ENCODE results near the gene DDR2.
A peak's percentile ranks its signal among the peaks of the same experiment; 100 is the strongest.
"Not testable (repeated sequence)": the region's sequence is repeated elsewhere in the genome, so short reads cannot be mapped to it uniquely, and the experiment has no call there.

The DDR2 gene

GRCh38 chr1:162727493-162727892 lies 95.2 kb downstream of the DDR2 start:
- not testable (repeated sequence) for H3K4me3 ChIP-seq (ENCODE audit: low read depth in 1 of 2, low read length in 2 of 2); H3K27me3 ChIP-seq (ENCODE audit: control insufficient read depth in 1 of 2, insufficient read depth in 2 of 2, low read length in 2 of 2); H3K9ac ChIP-seq (ENCODE audit: low read length); H3K27ac ChIP-seq (ENCODE audit: low read depth, low read length); H3K9me3 ChIP-seq (ENCODE audit: low read length); H3K36me3 ChIP-seq (ENCODE audit: insufficient read depth, low read length)
- H3K4me1 ChIP-seq (ENCODE audit: insufficient read depth, low read length) = peaks cover 37% of the 10 kb centered on the region

- Histone ChIP-seq H3K9me3 (ENCODE audit: low read length) (no peaks in the 10 kb centered on the region), H3K4me3 (ENCODE audit: low read depth in 1 of 2, low read length in 2 of 2) (no peak overlapping the region), H3K27me3 (ENCODE audit: control insufficient read depth in 1 of 2, insufficient read depth in 2 of 2, low read length in 2 of 2) (no peaks in the 10 kb centered on the region), H3K4me1 (ENCODE audit: insufficient read depth, low read length) (peaks cover 38% of the 10 kb centered on the region), H3K36me3 (ENCODE audit: insufficient read depth, low read length) (no peaks in the 10 kb centered on the region), H3K9ac (ENCODE audit: low read length) (no peak overlapping the region), H3K27ac (ENCODE audit: low read depth, low read length) (no peak overlapping the region)
These were observed 96.3 kb downstream of the DDR2 start for GRCh38 chr1:162728573-162728972.

DNA sequence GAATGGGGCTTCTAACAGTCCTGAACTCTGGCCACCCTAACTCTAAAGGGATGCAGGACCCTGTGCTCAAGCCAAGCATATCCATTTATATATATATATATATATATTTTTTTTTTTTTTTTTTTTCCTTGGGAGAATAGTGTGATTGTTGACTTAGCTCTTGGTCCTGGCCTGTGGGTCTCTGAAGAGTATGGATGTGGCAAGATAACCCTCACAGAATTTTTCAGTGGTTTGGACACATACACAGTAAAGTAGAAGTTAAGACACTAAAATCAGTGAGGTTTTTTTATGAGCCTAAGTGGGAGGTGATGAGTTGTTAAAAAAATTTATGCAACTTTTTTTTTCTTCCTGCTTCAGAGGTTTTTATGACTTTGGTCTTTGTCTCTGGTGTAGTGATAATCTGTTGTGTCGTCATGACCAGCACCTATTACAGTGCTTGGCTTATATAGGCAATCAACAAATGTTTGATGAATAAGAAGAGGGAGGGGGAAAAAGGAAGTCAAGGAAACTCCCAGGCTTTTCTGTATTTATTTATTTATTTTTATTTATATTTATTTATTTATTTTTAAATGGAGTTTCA lies 97.0 kb downstream of the DDR2 start:
- H3K27ac ChIP-seq (ENCODE audit: low read depth, low read length); H3K27me3 ChIP-seq (ENCODE audit: control insufficient read depth in 1 of 2, insufficient read depth in 2 of 2, low read length in 2 of 2); H3K9ac ChIP-seq (ENCODE audit: low read length); H3K4me3 ChIP-seq (ENCODE audit: low read depth in 1 of 2, low read length in 2 of 2); H3K36me3 ChIP-seq (ENCODE audit: insufficient read depth, low read length); H3K9me3 ChIP-seq (ENCODE audit: low read length): not testable (repeated sequence)
- H3K4me1 ChIP-seq (ENCODE audit: insufficient read depth, low read length) = peaks cover 45% of the 10 kb centered on the region

DNA sequence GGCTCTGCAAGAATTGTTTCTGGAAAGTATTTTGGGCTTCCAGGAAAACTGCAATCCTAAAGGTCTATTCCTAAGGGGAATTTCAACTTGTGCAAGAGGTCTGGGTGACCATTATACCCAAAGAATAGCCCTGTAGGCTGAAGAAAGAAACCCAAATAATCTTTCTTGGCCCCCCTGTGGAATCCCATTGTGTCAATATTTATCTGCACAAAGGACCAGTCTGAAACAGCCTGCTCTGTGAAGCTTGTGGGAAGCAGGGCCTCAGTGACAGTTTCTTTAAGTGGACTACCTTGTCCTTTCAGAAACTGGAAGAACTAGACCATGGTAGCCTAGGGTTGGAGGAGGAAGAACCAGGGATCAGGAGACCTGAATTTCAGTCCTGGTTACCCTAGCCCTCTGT lies 99.8 kb downstream of the DDR2 start:
- H3K27ac ChIP-seq (ENCODE audit: low read depth, low read length) = peak overlapping the region; percentile 68
- no peaks in the 10 kb centered on the region for H3K36me3 ChIP-seq (ENCODE audit: insufficient read depth, low read length)
- no peaks in the 10 kb centered on the region for H3K27me3 ChIP-seq (ENCODE audit: control insufficient read depth in 1 of 2, insufficient read depth in 2 of 2, low read length in 2 of 2)
- H3K4me3 ChIP-seq (ENCODE audit: low read depth in 1 of 2, low read length in 2 of 2) = no peak overlapping the region
- no peaks in the 10 kb centered on the region for H3K9me3 ChIP-seq (ENCODE audit: low read length)
- H3K4me1 ChIP-seq (ENCODE audit: insufficient read depth, low read length) = peaks cover 67% of the 10 kb centered on the region
- no peak overlapping the region for H3K9ac ChIP-seq (ENCODE audit: low read length)

DNA sequence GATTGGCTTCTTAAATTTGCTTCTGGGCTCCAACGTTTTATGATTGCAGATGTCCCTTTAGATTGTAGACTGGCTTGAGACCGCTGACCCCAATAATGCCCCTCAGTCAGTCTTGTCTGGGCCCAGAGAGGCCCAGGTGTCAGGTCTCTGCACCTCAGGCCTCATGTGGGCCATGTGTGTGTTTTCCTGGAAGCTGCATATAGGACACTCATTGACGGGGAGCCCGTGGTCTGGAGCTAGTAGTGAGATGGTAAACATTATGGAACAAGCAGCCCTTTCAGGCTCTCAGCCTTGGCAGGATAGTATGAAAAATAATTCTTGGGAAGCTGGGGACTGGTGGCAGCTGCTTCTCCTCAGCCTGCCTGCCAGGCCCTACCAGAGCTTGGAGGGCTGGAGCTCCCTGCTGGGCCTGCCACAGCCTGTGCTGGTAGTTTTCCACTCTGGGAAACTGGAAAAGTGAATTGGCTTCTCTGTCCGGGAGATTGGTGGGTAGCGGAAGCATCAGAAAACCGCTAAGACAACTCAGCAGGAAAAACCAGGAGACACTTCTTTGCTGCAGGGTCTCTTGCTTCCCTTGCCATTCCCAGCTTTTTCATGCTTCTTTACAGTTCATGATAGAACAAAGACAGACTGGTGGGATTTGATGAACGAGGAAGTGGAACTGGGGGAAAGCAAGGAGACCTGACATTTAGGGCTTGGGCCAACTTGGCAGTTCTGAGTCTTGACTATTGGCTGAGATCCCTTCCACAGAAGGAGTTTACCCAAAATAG lies 100.5 kb downstream of the DDR2 start:
- H3K36me3 ChIP-seq (ENCODE audit: insufficient read depth, low read length) = no peaks in the 10 kb centered on the region
- H3K27ac ChIP-seq (ENCODE audit: low read depth, low read length) = peak overlapping the region; percentile 68
- H3K4me3 ChIP-seq (ENCODE audit: low read depth in 1 of 2, low read length in 2 of 2) = no peak overlapping the region
- H3K9ac ChIP-seq (ENCODE audit: low read length) = no peak overlapping the region
- H3K9me3 ChIP-seq (ENCODE audit: low read length) = no peaks in the 10 kb centered on the region
- no peaks in the 10 kb centered on the region for H3K27me3 ChIP-seq (ENCODE audit: control insufficient read depth in 1 of 2, insufficient read depth in 2 of 2, low read length in 2 of 2)
- H3K4me1 ChIP-seq (ENCODE audit: insufficient read depth, low read length) = peaks cover 67% of the 10 kb centered on the region

DNA sequence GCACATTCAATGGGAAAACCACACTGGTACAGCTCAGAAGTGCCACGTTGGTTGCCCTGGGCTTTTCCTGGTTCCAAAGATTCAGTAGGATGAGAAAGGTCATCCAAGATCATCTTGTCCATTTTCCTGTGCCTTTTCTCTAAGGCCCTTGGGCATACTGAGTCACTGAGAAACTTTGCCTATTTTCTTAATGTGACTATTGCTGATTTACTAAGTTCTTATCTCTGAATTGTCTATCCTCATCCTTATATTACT lies 101.0 kb downstream of the DDR2 start:
- Histone ChIP-seq H3K9me3 (ENCODE audit: low read length) (no peaks in the 10 kb centered on the region), H3K9ac (ENCODE audit: low read length) (no peak overlapping the region), H3K4me3 (ENCODE audit: low read depth in 1 of 2, low read length in 2 of 2) (no peak overlapping the region), H3K36me3 (ENCODE audit: insufficient read depth, low read length) (no peaks in the 10 kb centered on the region), H3K27me3 (ENCODE audit: control insufficient read depth in 1 of 2, insufficient read depth in 2 of 2, low read length in 2 of 2) (no peaks in the 10 kb centered on the region), H3K4me1 (ENCODE audit: insufficient read depth, low read length) (peaks cover 66% of the 10 kb centered on the region), H3K27ac (ENCODE audit: low read depth, low read length) (peak overlapping the region; percentile 68)

- Histone ChIP-seq H3K27ac (ENCODE audit: low read depth, low read length) (peak overlapping the region; percentile 68), H3K4me3 (ENCODE audit: low read depth in 1 of 2, low read length in 2 of 2) (no peak overlapping the region), H3K4me1 (ENCODE audit: insufficient read depth, low read length) (peaks cover 60% of the 10 kb centered on the region), H3K36me3 (ENCODE audit: insufficient read depth, low read length) (no peaks in the 10 kb centered on the region), H3K27me3 (ENCODE audit: control insufficient read depth in 1 of 2, insufficient read depth in 2 of 2, low read length in 2 of 2) (no peaks in the 10 kb centered on the region), H3K9ac (ENCODE audit: low read length) (no peak overlapping the region), H3K9me3 (ENCODE audit: low read length) (no peaks in the 10 kb centered on the region)
These were observed 101.8 kb downstream of the DDR2 start for GRCh38 chr1:162734047-162734446.

DNA sequence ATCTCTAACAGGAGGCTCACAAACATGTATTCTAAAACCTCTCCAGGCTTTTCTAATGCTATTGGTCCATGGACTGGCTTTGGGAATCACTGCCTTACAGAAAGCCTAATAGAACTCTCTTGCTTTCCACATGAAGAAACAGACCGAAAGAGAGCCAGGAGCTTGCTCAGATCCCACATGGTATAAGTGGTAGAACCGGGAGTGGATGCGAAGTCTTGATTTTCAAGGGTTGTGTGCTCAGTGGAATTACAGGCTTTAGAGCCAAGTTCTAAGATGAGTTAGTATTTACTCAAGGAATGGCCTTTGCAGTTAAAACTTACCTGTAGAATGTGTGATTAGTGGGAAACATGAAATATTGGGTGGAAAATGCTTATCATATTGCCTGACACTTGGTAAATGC lies 103.9 kb downstream of the DDR2 start:
- no peak overlapping the region for H3K4me3 ChIP-seq (ENCODE audit: low read depth in 1 of 2, low read length in 2 of 2)
- H3K4me1 ChIP-seq (ENCODE audit: insufficient read depth, low read length) = peaks cover 51% of the 10 kb centered on the region
- no peak overlapping the region for H3K9ac ChIP-seq (ENCODE audit: low read length)
- H3K27me3 ChIP-seq (ENCODE audit: control insufficient read depth in 1 of 2, insufficient read depth in 2 of 2, low read length in 2 of 2) = no peaks in the 10 kb centered on the region
- no peaks in the 10 kb centered on the region for H3K9me3 ChIP-seq (ENCODE audit: low read length)
- peak overlapping the region; percentile 41 for H3K27ac ChIP-seq (ENCODE audit: low read depth, low read length)
- no peaks in the 10 kb centered on the region for H3K36me3 ChIP-seq (ENCODE audit: insufficient read depth, low read length)

GRCh38 chr1:162736633-162737067 lies 104.4 kb downstream of the DDR2 start:
- H3K4me3 ChIP-seq (ENCODE audit: low read depth in 1 of 2, low read length in 2 of 2) = no peak overlapping the region
- no peak overlapping the region for H3K9ac ChIP-seq (ENCODE audit: low read length)
- H3K4me1 ChIP-seq (ENCODE audit: insufficient read depth, low read length) = peaks cover 51% of the 10 kb centered on the region
- H3K27me3 ChIP-seq (ENCODE audit: control insufficient read depth in 1 of 2, insufficient read depth in 2 of 2, low read length in 2 of 2) = no peaks in the 10 kb centered on the region
- no peaks in the 10 kb centered on the region for H3K9me3 ChIP-seq (ENCODE audit: low read length)
- H3K27ac ChIP-seq (ENCODE audit: low read depth, low read length) = no peak overlapping the region
- peaks cover 3% of the 10 kb centered on the region for H3K36me3 ChIP-seq (ENCODE audit: insufficient read depth, low read length)

- no peak overlapping the region for H3K27ac ChIP-seq (ENCODE audit: low read depth, low read length)
- no peaks in the 10 kb centered on the region for H3K27me3 ChIP-seq (ENCODE audit: control insufficient read depth in 1 of 2, insufficient read depth in 2 of 2, low read length in 2 of 2)
- peaks cover 11% of the 10 kb centered on the region for H3K4me1 ChIP-seq (ENCODE audit: insufficient read depth, low read length)
- H3K4me3 ChIP-seq (ENCODE audit: low read depth in 1 of 2, low read length in 2 of 2) = no peak overlapping the region
- H3K9ac ChIP-seq (ENCODE audit: low read length) = no peak overlapping the region
- H3K36me3 ChIP-seq (ENCODE audit: insufficient read depth, low read length) = peaks cover 7% of the 10 kb centered on the region
- no peaks in the 10 kb centered on the region for H3K9me3 ChIP-seq (ENCODE audit: low read length)
These were observed 108.5 kb downstream of the DDR2 start for GRCh38 chr1:162740755-162741154.

DNA sequence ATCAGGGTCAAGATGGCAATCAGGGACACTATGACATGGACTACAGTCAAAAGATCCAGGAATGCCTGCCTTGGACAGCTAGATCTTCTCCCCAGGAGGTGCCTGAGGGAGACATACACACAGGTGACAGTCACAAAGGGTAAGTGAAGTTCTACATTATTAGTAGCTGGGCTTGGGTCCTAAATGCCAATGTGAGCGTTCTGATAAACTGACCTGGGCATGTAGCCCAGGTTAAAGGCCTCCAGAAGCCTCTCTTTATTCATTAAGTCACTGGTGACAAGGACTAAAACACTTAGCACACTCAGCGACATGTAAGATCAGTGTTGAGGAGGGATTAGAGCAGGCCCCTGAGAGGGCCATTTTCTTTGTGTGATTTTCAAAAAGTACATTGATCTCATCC lies 109.3 kb downstream of the DDR2 start:
- H3K27me3 ChIP-seq (ENCODE audit: control insufficient read depth in 1 of 2, insufficient read depth in 2 of 2, low read length in 2 of 2) = no peaks in the 10 kb centered on the region
- no peak overlapping the region for H3K27ac ChIP-seq (ENCODE audit: low read depth, low read length)
- peaks cover 3% of the 10 kb centered on the region for H3K4me1 ChIP-seq (ENCODE audit: insufficient read depth, low read length)
- H3K36me3 ChIP-seq (ENCODE audit: insufficient read depth, low read length) = peaks cover 7% of the 10 kb centered on the region
- no peak overlapping the region for H3K9ac ChIP-seq (ENCODE audit: low read length)
- no peak overlapping the region for H3K4me3 ChIP-seq (ENCODE audit: low read depth in 1 of 2, low read length in 2 of 2)
- no peaks in the 10 kb centered on the region for H3K9me3 ChIP-seq (ENCODE audit: low read length)

DNA sequence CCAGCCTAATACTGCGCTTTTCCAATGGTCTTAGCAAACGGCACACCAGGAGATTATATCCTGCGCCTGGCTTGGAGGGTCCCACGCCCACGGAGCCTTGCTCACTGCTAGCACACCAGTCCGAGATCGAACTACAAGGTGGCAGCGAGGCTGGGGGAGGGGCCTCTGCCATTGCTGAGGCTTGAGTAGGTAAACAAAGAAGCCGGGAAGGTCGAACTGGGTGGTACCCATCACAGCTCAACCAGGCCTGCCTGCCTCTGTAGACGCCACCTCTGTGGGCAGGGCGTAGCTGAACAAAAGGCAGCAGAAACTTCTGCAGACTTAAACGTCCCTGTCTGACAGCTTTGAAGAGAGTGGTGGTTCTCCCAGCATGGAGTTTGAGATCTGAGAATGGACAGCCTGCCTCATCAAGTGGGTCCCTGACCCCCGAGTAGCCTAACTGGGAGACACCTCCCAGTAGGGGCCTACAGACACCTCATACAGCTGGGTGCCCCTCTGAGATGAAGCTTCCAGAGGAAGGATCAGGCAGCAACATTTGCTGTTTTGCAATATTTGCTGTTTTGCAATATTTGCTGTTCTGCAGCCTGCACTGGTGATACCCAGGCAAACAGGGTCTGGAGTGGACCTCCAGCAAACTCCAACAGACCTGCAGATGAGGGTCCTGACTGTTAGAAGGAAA lies 114.1 kb downstream of the DDR2 start:
- H3K9me3 ChIP-seq (ENCODE audit: low read length); H3K27me3 ChIP-seq (ENCODE audit: control insufficient read depth in 1 of 2, insufficient read depth in 2 of 2, low read length in 2 of 2); H3K9ac ChIP-seq (ENCODE audit: low read length); H3K4me1 ChIP-seq (ENCODE audit: insufficient read depth, low read length); H3K36me3 ChIP-seq (ENCODE audit: insufficient read depth, low read length); H3K27ac ChIP-seq (ENCODE audit: low read depth, low read length); H3K4me3 ChIP-seq (ENCODE audit: low read depth in 1 of 2, low read length in 2 of 2): not testable (repeated sequence)

Data from muscle layer of colon (tissue), 2 donors.